KBM-7 (cell line): Measurements from ENCODE around the gene SLC2A2.

Source experiments
- DNase-seq: peaks from one replicate; pipeline ENCODE4 v3.0.0-alpha.2; 2015
- in situ Hi-C: fragments of 300-500 bp; cut with MboI; formaldehyde crosslinking; loops from 2 replicates; pipeline ENCODE4 v1.14.3; 2020; ENCODE audit warnings: low sequenced_read_pairs, low pct_unique_long_range_greater_than_20kb, mixed read lengths

The SLC2A2 gene

GRCh38 chr3:170956647-170957046 is 69.9 kb downstream of the SLC2A2 start:
- in situ Hi-C loops, result no loop called here
- DNase-seq, result no peak

- in situ Hi-C loops, result no loop called here
- no peak for DNase-seq
These were observed 72.8 kb downstream of the SLC2A2 start for GRCh38 chr3:170953736-170954135.

- in situ Hi-C loops, result no loop called here
- DNase-seq, result no peak
These were observed 73.3 kb downstream of the SLC2A2 start for GRCh38 chr3:170953229-170953628.

- in situ Hi-C loops, result no loop called here
These were observed 77.3 kb downstream of the SLC2A2 start for GRCh38 chr3:170949211-170949610.

GRCh38 chr3:170947018-170947769 is 79.3 kb downstream of the SLC2A2 start:
- in situ Hi-C loops, result no loop called here
- no peak for DNase-seq

More at GRCh38 chr3:170949211-170949610, 77.3 kb downstream of the SLC2A2 start:
- DNase-seq, result no peak
